K562 (cell line): ENCODE data around the gene PTCH1. TPM values are rescaled to one million over a fixed set of nuclear protein-coding genes. Genes with fewer than 3 reads are reported as not detected.

Source experiments
- CHD4 ChIP-seq: fragments of 200-600 bp; sonication (generic); IDR thresholded peaks from 3 replicates; pipeline ENCODE4 v1.6.1; 2012; ENCODE audit warnings: low read depth, mild to moderate bottlenecking, mixed read lengths, low read length, inconsistent platforms; ENCODE audit not compliant: insufficient read depth, insufficient replicate concordance, poor library complexity, severe bottlenecking
- HEY1 ChIP-seq: fragments of 250-450 bp; sonication (Bioruptor Pico); IDR thresholded peaks from 2 replicates; pipeline ENCODE4 v1.5.0; 2020; ENCODE audit warnings: mild to moderate bottlenecking, moderate library complexity, borderline replicate concordance
- HLTF ChIP-seq: fragments of 450-650 bp; IDR thresholded peaks from 2 replicates; pipeline ENCODE4 v1.6.1; 2016
- KDM5B ChIP-seq: fragments of 200-600 bp; sonication (generic); IDR thresholded peaks from 2 replicates; pipeline ENCODE4 v1.6.1; 2012; ENCODE audit warnings: low read depth, mild to moderate bottlenecking, moderate library complexity, low read length, control low read depth, inconsistent platforms; ENCODE audit not compliant: insufficient replicate concordance
- MCM3 ChIP-seq: fragments of 450-650 bp; IDR thresholded peaks from 2 replicates; pipeline ENCODE4 v1.6.1; 2016
- MIER1 ChIP-seq: fragments of 450-650 bp; IDR thresholded peaks from 2 replicates; pipeline ENCODE4 v1.6.1; 2016; ENCODE audit warnings: antibody characterized with exemption, mild to moderate bottlenecking, low read depth
- MTA3 ChIP-seq: fragments of 450-650 bp; formaldehyde crosslinking; IDR thresholded peaks from 2 replicates; pipeline ENCODE4 v1.6.1; 2017; ENCODE audit warnings: mild to moderate bottlenecking, borderline replicate concordance
- PHF8 ChIP-seq: fragments of 200-600 bp; sonication (generic); IDR thresholded peaks from 2 replicates; pipeline ENCODE4 v1.6.1; 2012; ENCODE audit warnings: mixed run types, mild to moderate bottlenecking, inconsistent platforms, low read length, moderate library complexity, borderline replicate concordance
- POLR2AphosphoS2 ChIP-seq: IDR thresholded peaks from 2 replicates; pipeline ENCODE4 v1.6.1; 2012; ENCODE audit warnings: low read length, improper control_type of control experiment
- POLR2B ChIP-seq: fragments of 450-650 bp; IDR thresholded peaks from 2 replicates; pipeline ENCODE4 v1.6.1; 2018; ENCODE audit warnings: low read depth; ENCODE audit not compliant: partially characterized antibody
- SIN3A ChIP-seq, 2 experiments: fragments of 150-350 bp in 1 of 2; IDR thresholded peaks; 2 replicates each; pipeline ENCODE4 v1.6.1; 2011 to 2016; ENCODE audit warnings: borderline replicate concordance in 2 of 2, low read depth in 2 of 2, low read length in 2 of 2, mild to moderate bottlenecking in 2 of 2, moderate library complexity in 2 of 2; ENCODE audit not compliant: control insufficient read depth in 1 of 2
- U2AF1 ChIP-seq: fragments of 200-400 bp; formaldehyde crosslinking; optimal IDR thresholded peaks from 2 replicates; pipeline ENCODE3; 2017; ENCODE audit warnings: mild to moderate bottlenecking, low read depth, low read length, moderate library complexity
- ZNF57 ChIP-seq: fragments of 450-650 bp; formaldehyde crosslinking; IDR thresholded peaks from 2 replicates; pipeline ENCODE4 v1.4.0; 2020; ENCODE audit warnings: mild to moderate bottlenecking, moderate library complexity
- polyA plus RNA-seq, 8 experiments: library from polyadenylated mRNA; depleted of rRNA in 4 of 8; stranded (reverse) in 5 of 8; unstranded in 3 of 8; fragments of >200 nt; fragmentation: Nextera tagmentation in 2 of 8; fragmentation: Illumina TruSeq in 1 of 8; extraction: Ambion mirVana in 2 of 8; extraction: Trizol in 1 of 8; gene quantifications; 2 replicates each; pipeline versions ENCODE4 v1.2.1 to v1.2.3, GENCODE V29; 2011 to 2014; ENCODE audit warnings: inconsistent platforms in 1 of 8, missing spikeins in 1 of 8
- total RNA-seq, 7 experiments: library from RNA; depleted of rRNA in 6 of 7; stranded (reverse); fragments of >200 nt in 6 of 7; fragmentation: Illumina TruSeq in 2 of 7; extraction: Trizol in 2 of 7; gene quantifications; 2 replicates each; pipeline versions ENCODE4 v1.2.1 to v1.2.3, GENCODE V29; 2011 to 2021; ENCODE audit warnings: low replicate concordance in 1 of 7
- TF ChIP-seq, protein P1 (sequence below): fragments of 450-650 bp; IDR thresholded peaks from 2 replicates; pipeline ENCODE4 v1.7.1; 2018; ENCODE audit warnings: mild to moderate bottlenecking, low read depth; ENCODE audit not compliant: partially characterized antibody
- TF ChIP-seq, protein P2 (sequence below): sonication (generic); formaldehyde crosslinking; IDR thresholded peaks from 2 replicates; pipeline ENCODE4 v1.8.0; 2022; ENCODE audit warnings: mild to moderate bottlenecking, missing genetic modification reagents, borderline replicate concordance
- TF ChIP-seq, protein P3 (sequence below), 2 experiments: fragments of 450-650 bp; IDR thresholded peaks; 2 replicates each; pipeline ENCODE4 v1.6.1; 2018; ENCODE audit warnings: mild to moderate bottlenecking in 2 of 2, low read depth in 1 of 2; ENCODE audit not compliant: partially characterized antibody in 2 of 2
- TF ChIP-seq, protein P4 (sequence below): fragments of 250-450 bp; sonication (Bioruptor Pico); IDR thresholded peaks from 2 replicates; pipeline ENCODE4 v1.6.1; 2021; ENCODE audit warnings: mild to moderate bottlenecking

PTCH1 gene
- total and polyA plus RNA-seq, 9 of the 15 experiments (the other 6 are each of a cell fraction or from before 2014, with no cell fraction given) = 0.70 to 9.9 (median 3.8) TPM

DNA sequence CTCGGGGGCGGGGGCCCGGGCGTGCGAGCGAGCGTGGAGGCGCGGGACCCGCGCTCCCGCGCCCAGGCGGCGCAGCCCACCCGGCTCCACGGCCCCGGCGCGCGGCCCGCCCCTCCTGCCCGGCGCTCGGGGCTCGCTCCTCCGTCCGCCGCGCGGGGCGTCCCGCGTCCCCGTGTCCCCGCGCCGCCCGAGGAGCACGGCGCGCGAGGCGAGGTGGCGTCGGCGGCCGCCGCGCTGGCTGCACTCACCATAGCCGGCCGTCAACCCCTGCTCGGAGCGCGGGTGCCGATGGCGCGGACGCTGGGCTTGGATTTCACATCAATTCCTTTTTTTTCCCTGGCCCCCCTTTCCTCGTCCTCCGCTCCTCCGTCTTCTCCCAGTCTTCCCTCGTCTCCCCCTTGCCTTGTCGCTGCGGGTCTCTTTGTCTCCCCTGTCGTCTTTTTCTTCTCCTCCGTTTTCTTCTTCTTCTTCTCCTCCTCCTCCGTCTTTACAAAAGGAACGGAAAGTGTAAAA lies 494 bp downstream of the PTCH1 start (continued):
- TF ChIP-seq, protein P1, sequence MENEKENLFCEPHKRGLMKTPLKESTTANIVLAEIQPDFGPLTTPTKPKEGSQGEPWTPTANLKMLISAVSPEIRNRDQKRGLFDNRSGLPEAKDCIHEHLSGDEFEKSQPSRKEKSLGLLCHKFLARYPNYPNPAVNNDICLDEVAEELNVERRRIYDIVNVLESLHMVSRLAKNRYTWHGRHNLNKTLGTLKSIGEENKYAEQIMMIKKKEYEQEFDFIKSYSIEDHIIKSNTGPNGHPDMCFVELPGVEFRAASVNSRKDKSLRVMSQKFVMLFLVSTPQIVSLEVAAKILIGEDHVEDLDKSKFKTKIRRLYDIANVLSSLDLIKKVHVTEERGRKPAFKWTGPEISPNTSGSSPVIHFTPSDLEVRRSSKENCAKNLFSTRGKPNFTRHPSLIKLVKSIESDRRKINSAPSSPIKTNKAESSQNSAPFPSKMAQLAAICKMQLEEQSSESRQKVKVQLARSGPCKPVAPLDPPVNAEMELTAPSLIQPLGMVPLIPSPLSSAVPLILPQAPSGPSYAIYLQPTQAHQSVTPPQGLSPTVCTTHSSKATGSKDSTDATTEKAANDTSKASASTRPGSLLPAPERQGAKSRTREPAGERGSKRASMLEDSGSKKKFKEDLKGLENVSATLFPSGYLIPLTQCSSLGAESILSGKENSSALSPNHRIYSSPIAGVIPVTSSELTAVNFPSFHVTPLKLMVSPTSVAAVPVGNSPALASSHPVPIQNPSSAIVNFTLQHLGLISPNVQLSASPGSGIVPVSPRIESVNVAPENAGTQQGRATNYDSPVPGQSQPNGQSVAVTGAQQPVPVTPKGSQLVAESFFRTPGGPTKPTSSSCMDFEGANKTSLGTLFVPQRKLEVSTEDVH = no peak
- TF ChIP-seq, protein P2, sequence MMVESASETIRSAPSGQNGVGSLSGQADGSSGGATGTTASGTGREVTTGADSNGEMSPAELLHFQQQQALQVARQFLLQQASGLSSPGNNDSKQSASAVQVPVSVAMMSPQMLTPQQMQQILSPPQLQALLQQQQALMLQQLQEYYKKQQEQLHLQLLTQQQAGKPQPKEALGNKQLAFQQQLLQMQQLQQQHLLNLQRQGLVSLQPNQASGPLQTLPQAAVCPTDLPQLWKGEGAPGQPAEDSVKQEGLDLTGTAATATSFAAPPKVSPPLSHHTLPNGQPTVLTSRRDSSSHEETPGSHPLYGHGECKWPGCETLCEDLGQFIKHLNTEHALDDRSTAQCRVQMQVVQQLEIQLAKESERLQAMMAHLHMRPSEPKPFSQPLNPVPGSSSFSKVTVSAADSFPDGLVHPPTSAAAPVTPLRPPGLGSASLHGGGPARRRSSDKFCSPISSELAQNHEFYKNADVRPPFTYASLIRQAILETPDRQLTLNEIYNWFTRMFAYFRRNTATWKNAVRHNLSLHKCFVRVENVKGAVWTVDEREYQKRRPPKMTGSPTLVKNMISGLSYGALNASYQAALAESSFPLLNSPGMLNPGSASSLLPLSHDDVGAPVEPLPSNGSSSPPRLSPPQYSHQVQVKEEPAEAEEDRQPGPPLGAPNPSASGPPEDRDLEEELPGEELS = no peak
- no peak for TF ChIP-seq POLR2AphosphoS2
- peak; percentile 24; the same call in 1 of the 2 replicates for TF ChIP-seq PHF8
- TF ChIP-seq SIN3A (IDR thresholded peaks at IDR 0.05; ENCODE audit: borderline replicate concordance in 2 of 2, control insufficient read depth in 1 of 2, low read depth in 2 of 2, low read length in 2 of 2) = 0 out of 4 replicates have a peak, but pooled peaks of 1 of the 2 experiments have one; percentile 32
- TF ChIP-seq, protein P3, sequence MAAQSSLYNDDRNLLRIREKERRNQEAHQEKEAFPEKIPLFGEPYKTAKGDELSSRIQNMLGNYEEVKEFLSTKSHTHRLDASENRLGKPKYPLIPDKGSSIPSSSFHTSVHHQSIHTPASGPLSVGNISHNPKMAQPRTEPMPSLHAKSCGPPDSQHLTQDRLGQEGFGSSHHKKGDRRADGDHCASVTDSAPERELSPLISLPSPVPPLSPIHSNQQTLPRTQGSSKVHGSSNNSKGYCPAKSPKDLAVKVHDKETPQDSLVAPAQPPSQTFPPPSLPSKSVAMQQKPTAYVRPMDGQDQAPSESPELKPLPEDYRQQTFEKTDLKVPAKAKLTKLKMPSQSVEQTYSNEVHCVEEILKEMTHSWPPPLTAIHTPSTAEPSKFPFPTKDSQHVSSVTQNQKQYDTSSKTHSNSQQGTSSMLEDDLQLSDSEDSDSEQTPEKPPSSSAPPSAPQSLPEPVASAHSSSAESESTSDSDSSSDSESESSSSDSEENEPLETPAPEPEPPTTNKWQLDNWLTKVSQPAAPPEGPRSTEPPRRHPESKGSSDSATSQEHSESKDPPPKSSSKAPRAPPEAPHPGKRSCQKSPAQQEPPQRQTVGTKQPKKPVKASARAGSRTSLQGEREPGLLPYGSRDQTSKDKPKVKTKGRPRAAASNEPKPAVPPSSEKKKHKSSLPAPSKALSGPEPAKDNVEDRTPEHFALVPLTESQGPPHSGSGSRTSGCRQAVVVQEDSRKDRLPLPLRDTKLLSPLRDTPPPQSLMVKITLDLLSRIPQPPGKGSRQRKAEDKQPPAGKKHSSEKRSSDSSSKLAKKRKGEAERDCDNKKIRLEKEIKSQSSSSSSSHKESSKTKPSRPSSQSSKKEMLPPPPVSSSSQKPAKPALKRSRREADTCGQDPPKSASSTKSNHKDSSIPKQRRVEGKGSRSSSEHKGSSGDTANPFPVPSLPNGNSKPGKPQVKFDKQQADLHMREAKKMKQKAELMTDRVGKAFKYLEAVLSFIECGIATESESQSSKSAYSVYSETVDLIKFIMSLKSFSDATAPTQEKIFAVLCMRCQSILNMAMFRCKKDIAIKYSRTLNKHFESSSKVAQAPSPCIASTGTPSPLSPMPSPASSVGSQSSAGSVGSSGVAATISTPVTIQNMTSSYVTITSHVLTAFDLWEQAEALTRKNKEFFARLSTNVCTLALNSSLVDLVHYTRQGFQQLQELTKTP (IDR thresholded peaks at IDR 0.05; ENCODE audit: low read depth in 1 of 2, partially characterized antibody in 2 of 2) = no peak
- TF ChIP-seq, protein P4, sequence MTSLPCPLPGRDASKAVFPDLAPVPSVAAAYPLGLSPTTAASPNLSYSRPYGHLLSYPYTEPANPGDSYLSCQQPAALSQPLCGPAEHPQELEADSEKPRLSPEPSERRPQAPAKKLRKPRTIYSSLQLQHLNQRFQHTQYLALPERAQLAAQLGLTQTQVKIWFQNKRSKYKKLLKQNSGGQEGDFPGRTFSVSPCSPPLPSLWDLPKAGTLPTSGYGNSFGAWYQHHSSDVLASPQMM (CRISPR knock-in tag) = no peak
- 0 out of 2 replicates have a peak, but pooled peaks have one; percentile 27 for TF ChIP-seq HLTF
- no peak for TF ChIP-seq KDM5B
- TF ChIP-seq ZNF57 (CRISPR knock-in tag) = no peak
- TF ChIP-seq MIER1 = 0 out of 2 replicates have a peak, but pooled peaks have one; percentile 25
- no peak for TF ChIP-seq HEY1 (CRISPR knock-in tag)
- TF ChIP-seq CHD4 = no peak
- no peak for TF ChIP-seq MCM3
- no peak for TF ChIP-seq U2AF1
- TF ChIP-seq POLR2B = no peak
- TF ChIP-seq MTA3 = no peak
